NOMO-1 treated with dmso at 0.1 percent for 144 hours (cell line): Measurements from ENCODE around the gene B4GALNT4.
A peak's percentile ranks its signal among the peaks of the same experiment; 100 is the strongest.
"Not testable (repeated sequence)": the region's sequence is repeated elsewhere in the genome, so short reads cannot be mapped to it uniquely, and the experiment has no call there.

Experiments used
- DNase-seq: peaks from one replicate; lab custom pipeline; 2025; ENCODE audit not compliant: unreplicated experiment; lab: John Stamatoyannopoulos, UW

The B4GALNT4 gene

DNA sequence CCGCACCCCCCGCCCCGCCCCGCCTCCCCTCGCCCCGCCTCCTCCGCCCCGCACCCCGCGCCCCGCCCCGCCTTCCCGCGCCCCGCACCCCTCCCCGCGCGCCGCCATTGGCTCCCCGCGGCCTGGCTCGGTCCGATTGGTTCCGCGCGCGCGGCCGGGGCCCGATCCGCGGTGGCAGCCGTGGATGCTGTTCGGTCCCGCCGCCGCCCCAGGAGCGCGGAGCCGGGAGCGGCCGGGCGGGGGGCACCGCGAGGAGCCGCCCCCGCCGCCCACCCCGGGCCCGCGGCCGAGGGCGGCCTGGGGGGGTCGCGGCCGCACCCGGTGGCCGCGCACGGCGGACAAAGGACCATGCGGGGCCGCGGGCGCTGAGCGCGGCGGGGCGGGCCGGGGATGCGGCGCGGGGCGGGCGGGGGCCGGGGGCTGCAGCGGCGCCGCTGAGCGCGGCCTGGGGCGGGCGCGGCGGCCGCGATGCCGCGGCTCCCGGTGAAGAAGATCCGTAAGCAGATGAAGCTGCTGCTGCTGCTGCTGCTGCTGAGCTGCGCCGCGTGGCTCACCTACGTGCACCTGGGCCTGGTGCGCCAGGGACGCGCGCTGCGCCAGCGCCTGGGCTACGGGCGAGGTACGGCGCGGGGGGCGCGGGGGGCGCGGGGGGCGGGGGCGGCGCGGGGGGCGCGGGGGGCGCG lies at the start of gene B4GALNT4:
Gene B4GALNT4 (plus strand): TSS at position 164 of the 683 bp plus-strand sequence. CDS start 305 bp downstream, at position 469.
- no peak for DNase-seq

DNA sequence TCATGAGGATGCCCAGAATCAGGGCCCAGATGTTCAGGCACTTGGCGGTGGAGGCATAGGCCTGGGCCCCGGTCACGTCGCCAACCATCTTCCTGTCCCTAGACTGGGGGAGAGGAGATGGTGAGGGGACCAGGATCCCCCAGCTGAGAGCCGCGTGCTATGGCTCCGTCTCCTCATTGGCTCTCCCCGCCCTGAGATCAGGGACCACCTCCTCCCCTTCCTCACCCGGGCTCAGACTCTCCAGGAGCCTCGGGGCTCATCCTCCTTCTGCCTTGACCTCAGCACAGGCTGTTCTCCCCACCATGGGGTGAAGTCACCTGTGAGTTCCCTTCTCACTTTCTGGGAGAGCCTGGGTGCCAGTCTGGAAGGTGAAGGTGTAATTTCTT lies 49.4 kb upstream of the B4GALNT4 start:
- not testable (repeated sequence) for DNase-seq

DNA sequence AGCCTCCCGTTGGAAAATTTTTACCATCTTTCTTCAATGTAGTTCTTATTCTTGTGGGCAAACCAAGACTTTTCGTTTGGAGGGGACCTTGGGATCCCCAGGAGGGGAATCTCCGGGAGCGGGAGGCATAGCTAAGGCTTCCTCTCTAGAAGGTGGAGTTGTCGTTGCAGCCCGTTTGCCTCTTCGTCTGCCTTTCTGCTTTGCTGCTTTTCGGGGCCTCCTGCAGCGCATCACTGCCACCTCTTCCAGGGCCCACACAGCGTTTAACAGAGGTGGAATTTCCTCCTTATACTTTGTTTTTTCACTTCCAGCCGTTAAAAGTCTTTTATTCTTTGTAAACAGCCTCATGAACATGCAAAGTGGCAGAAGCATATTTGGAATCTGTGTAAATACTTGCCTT lies 45.1 kb upstream of the B4GALNT4 start:
- no peak for DNase-seq

GRCh38 chr11:324593-325517 lies 44.4 kb upstream of the B4GALNT4 start:
- DNase-seq: not testable (repeated sequence)

- DNase-seq: no peak
These were observed 43.3 kb upstream of the B4GALNT4 start for GRCh38 chr11:325796-326591.

GRCh38 chr11:326592-326841 lies 42.8 kb upstream of the B4GALNT4 start:
- no peak for DNase-seq

- peak; percentile 89 for DNase-seq
These were observed 42.3 kb upstream of the B4GALNT4 start for GRCh38 chr11:326842-327580.

- no peak for DNase-seq
These were observed 41.7 kb upstream of the B4GALNT4 start for GRCh38 chr11:327581-327923.

DNA sequence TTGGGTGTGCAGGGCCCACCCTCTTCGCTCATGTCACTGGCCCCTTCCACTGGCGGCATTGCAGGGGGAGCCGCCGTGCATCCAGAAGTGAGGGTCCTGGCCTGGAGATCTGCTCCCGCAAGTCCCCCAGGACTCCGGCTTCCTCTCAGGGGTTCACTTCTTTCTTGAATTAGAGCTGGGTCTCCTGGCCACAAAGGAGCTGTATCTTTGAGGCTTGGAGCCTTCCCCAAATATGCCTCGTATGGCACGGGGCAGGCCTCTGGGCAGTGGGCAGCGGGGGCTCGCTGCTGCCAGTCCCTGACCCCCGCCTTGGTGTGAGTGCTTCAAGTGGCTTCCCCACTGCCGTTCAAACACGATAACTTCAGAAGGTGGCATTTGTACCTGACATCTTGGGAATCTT lies 41.3 kb upstream of the B4GALNT4 start:
- no peak for DNase-seq

DNA sequence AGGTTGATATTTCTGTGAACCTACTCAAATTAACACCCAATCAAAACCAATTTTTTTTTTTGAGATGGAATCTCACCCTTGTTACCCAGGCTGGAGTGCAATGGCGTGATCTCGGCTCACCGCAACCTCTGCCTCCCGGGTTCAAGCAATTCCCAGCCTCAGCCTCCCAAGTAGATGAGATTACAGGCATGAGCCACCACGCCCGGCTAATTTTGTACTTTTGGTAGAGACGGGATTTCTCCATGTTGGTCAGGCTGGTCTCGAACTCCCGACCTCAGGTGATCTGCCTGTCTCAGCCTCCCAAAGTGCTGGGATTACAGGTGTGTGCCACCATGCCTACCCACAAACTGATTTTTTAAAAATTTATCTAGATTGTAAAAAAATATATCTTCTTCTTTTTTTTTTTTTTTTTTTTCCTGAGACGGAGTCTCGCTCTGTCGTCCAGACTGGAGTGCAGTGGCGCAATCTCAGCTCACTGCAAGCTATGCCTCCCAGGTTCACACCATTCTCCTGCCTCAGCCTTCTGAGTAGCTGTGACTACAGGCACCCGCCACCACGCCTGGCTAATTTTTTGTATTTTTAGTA lies 40.7 kb upstream of the B4GALNT4 start:
- DNase-seq: not testable (repeated sequence)

DNA sequence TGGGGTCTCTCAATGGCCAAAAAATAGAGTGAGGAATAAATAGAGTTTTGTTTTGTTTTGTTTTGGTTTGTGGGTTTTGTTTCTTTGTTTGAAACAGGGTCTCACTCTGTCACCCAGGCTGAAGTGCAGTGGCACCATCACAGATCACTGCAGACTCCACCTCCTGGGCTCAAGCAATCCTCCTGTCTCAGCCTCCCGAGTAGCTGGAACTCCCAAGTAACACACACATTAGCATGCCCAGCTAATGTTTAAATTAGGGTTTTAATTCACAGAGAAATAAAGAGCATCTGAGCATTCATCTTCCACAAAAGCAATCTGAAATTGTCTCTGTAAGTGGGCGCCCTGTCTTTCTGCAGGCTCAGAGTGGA lies 39.4 kb upstream of the B4GALNT4 start:
- DNase-seq: no peak

DNA sequence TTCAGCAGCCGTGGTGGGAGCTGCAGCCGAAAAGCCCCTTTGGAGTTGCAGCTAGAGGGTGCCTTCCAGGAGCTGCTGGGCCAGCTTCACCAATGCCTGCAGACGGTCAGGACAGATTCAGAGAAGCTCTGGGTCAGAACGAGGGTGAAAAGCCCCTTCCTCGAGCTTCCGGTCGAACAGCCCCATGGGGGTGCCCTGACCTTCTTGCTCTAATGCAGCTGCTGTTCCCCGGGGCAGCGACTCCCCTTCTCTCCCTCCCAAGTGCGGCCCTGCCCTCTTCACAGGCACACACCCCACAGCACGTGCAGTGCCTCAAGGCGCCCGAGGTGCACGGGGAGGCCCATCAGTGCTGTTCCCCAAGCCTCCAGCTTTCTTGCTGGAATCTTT lies 39.0 kb upstream of the B4GALNT4 start:
- no peak for DNase-seq

- DNase-seq: no peak
These were observed 38.5 kb upstream of the B4GALNT4 start for GRCh38 chr11:330694-331357.

DNA sequence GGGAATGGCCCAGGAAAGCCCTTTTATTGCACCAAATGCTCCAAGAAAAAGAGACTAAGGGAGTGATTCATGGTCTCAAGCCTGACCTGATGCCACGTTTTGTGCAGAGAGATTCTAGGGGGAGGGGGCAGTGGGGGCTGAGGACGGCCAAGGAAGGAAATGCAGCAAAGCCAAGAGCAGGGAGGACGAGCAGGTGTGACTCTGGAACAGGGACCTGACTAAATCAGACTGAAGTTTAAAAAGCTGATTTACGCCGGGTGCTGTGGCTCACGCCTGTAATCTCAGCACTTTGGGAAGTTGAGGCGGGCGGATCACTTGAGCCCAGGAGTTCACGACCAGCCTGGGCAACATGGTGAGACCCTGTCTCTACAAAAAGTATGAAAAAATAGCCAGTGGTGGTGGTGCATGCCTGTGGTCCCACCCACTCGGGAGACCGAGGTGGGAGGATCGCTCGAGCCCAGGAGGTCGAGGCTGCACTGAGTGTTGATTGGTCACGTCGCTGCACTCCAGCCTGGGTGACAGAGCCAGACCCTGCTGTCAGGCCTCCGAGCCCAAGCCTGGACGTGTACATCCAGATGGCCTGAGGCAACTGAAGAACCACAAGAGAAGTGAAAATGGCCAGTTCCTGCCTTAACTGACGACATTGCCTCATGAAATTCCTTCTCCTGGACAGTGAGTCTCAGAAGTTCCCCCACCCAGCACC lies 37.8 kb upstream of the B4GALNT4 start:
- no peak for DNase-seq

GRCh38 chr11:332651-333480 lies 36.4 kb upstream of the B4GALNT4 start:
- DNase-seq: no peak

DNA sequence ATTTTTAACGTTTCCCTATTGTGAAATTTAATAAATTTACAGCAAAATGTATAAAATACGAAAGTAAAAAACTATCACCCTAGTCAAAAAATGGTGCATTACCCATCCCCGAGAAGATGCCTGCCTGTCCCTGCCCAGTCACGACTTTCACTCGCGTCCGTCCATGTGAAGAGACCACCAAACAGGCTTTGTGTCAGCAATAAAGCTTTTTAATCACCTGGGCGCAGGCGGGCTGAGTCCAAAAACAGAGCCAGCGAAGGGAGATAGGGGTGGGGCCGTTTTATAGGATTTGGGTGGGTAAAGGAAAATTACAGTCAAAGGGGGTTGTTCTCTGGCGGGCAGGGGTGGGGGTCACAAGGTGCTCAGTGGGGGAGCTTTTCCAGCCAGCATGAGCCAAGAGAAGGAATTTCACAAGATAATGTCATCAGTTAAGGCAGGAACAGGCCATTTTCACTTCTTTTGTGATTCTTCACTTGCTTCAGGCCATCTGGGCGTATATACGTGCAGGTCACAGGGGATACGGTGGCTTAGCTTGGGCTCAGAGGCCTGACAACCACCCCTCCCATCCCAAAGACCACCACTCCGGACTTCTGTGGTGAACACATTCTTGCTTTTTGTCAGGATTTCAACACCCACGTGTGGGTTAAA lies 35.6 kb upstream of the B4GALNT4 start:
- DNase-seq: not testable (repeated sequence)

GRCh38 chr11:334264-334994 lies 34.9 kb upstream of the B4GALNT4 start:
- DNase-seq: no peak
